Measurements from ENCODE around the gene NPIPA1. TPM values are rescaled to one million over a fixed set of nuclear protein-coding genes. Genes with fewer than 3 reads are reported as not detected.
"Not testable (repeated sequence)": the region's sequence is repeated elsewhere in the genome, so short reads cannot be mapped to it uniquely, and the experiment has no call there.

Gene NPIPA1
- total and polyA plus RNA-seq, 2 experiments from 2014 or later, result 41.1 to 73.2 TPM

- H3F3A ChIP-seq (ENCODE audit: insufficient read depth); H3K36me3 ChIP-seq (ENCODE audit: low read depth); H3K4me2 ChIP-seq (ENCODE audit: unreplicated experiment); DNase-seq; H3K27me3 ChIP-seq (replicated peaks; ENCODE audit: insufficient read depth); H4K20me1 ChIP-seq (ENCODE audit: insufficient read depth); H3K4me1 ChIP-seq (ENCODE audit: insufficient read depth); in situ Hi-C loops (cut with MboI); H3K9ac ChIP-seq; H3K4me3 ChIP-seq; H3K79me2 ChIP-seq (ENCODE audit: insufficient read depth); H2AFZ ChIP-seq; H3K9me2 ChIP-seq (ENCODE audit: insufficient read depth); H3K27ac ChIP-seq; H3K9me3 ChIP-seq (ENCODE audit: low read depth): not testable (repeated sequence)
- WGBS, 2 experiments (ENCODE audit: low coverage in 1 of 2, low lambda C conversion rate in 2 of 2, missing lambda C conversion rate in 2 of 2), result 96 to 100% methylated on average over 6 to 8 of the region's 16 CpGs
These were observed 14.3 kb upstream of the NPIPA1 start for GRCh38 chr16:14922968-14923367.

GRCh38 chr16:14923394-14924088 is 13.7 kb upstream of the NPIPA1 start:
- H3K4me1 ChIP-seq (ENCODE audit: insufficient read depth); H4K20me1 ChIP-seq (ENCODE audit: insufficient read depth); H3K9me3 ChIP-seq (ENCODE audit: low read depth); H2AFZ ChIP-seq; DNase-seq; H3K36me3 ChIP-seq (ENCODE audit: low read depth); H3K4me3 ChIP-seq; H3K79me2 ChIP-seq (ENCODE audit: insufficient read depth); H3F3A ChIP-seq (ENCODE audit: insufficient read depth); H3K27me3 ChIP-seq (replicated peaks; ENCODE audit: insufficient read depth); H3K9ac ChIP-seq; H3K9me2 ChIP-seq (ENCODE audit: insufficient read depth); H3K27ac ChIP-seq; H3K4me2 ChIP-seq (ENCODE audit: unreplicated experiment); in situ Hi-C loops (cut with MboI): not testable (repeated sequence)
- 79% methylated on average over 12 to 13 of the region's 31 CpGs for WGBS, 2 experiments (ENCODE audit: low coverage in 1 of 2, low lambda C conversion rate in 2 of 2, missing lambda C conversion rate in 2 of 2)

GRCh38 chr16:14924359-14924758 is 12.9 kb upstream of the NPIPA1 start:
- H3K4me3 ChIP-seq; H3K4me2 ChIP-seq (ENCODE audit: unreplicated experiment); H3K9me2 ChIP-seq (ENCODE audit: insufficient read depth); H3K9ac ChIP-seq; H3K27ac ChIP-seq; H3K36me3 ChIP-seq (ENCODE audit: low read depth); H4K20me1 ChIP-seq (ENCODE audit: insufficient read depth); H3K4me1 ChIP-seq (ENCODE audit: insufficient read depth); H3K27me3 ChIP-seq (replicated peaks; ENCODE audit: insufficient read depth); H3F3A ChIP-seq (ENCODE audit: insufficient read depth); H3K9me3 ChIP-seq (ENCODE audit: low read depth); in situ Hi-C loops (cut with MboI); H3K79me2 ChIP-seq (ENCODE audit: insufficient read depth); H2AFZ ChIP-seq; DNase-seq: not testable (repeated sequence)
- WGBS, 2 experiments (ENCODE audit: low coverage in 1 of 2, low lambda C conversion rate in 2 of 2, missing lambda C conversion rate in 2 of 2), result 87% methylated on average over 4 of the region's 17 CpGs; no CpG with 5 or more reads in 1 of the 2 experiments

- H3K9me2 ChIP-seq (ENCODE audit: insufficient read depth); H3K4me1 ChIP-seq (ENCODE audit: insufficient read depth); H3K27ac ChIP-seq; H3K36me3 ChIP-seq (ENCODE audit: low read depth); DNase-seq; H4K20me1 ChIP-seq (ENCODE audit: insufficient read depth); H3K79me2 ChIP-seq (ENCODE audit: insufficient read depth); H2AFZ ChIP-seq; in situ Hi-C loops (cut with MboI); H3K4me3 ChIP-seq; H3K4me2 ChIP-seq (ENCODE audit: unreplicated experiment); H3K27me3 ChIP-seq (replicated peaks; ENCODE audit: insufficient read depth); H3K9me3 ChIP-seq (ENCODE audit: low read depth); H3F3A ChIP-seq (ENCODE audit: insufficient read depth); H3K9ac ChIP-seq: not testable (repeated sequence)
- 100% methylated on average over 3 to 5 of the region's 18 CpGs for WGBS, 2 experiments (ENCODE audit: low coverage in 1 of 2, low lambda C conversion rate in 2 of 2, missing lambda C conversion rate in 2 of 2)
These were observed 12.3 kb upstream of the NPIPA1 start for GRCh38 chr16:14924982-14925381.

GRCh38 chr16:14928064-14928714 is 9.1 kb upstream of the NPIPA1 start:
- H2AFZ ChIP-seq; H3F3A ChIP-seq (ENCODE audit: insufficient read depth); H3K9me2 ChIP-seq (ENCODE audit: insufficient read depth); H3K79me2 ChIP-seq (ENCODE audit: insufficient read depth); H3K4me1 ChIP-seq (ENCODE audit: insufficient read depth); H4K20me1 ChIP-seq (ENCODE audit: insufficient read depth); H3K36me3 ChIP-seq (ENCODE audit: low read depth); DNase-seq; in situ Hi-C loops (cut with MboI); H3K4me3 ChIP-seq; H3K27me3 ChIP-seq (replicated peaks; ENCODE audit: insufficient read depth); H3K9ac ChIP-seq; H3K27ac ChIP-seq; H3K4me2 ChIP-seq (ENCODE audit: unreplicated experiment); H3K9me3 ChIP-seq (ENCODE audit: low read depth): not testable (repeated sequence)
- 74 to 76% methylated on average over 9 of the region's 31 CpGs for WGBS, 2 experiments (ENCODE audit: low coverage in 1 of 2, low lambda C conversion rate in 2 of 2, missing lambda C conversion rate in 2 of 2)

GRCh38 chr16:14929176-14929575 is 8.1 kb upstream of the NPIPA1 start:
- in situ Hi-C loops (cut with MboI); H3K9me3 ChIP-seq (ENCODE audit: low read depth); H3K4me3 ChIP-seq; H2AFZ ChIP-seq; H4K20me1 ChIP-seq (ENCODE audit: insufficient read depth); H3F3A ChIP-seq (ENCODE audit: insufficient read depth); H3K36me3 ChIP-seq (ENCODE audit: low read depth); H3K27me3 ChIP-seq (replicated peaks; ENCODE audit: insufficient read depth); H3K9ac ChIP-seq; DNase-seq; H3K4me2 ChIP-seq (ENCODE audit: unreplicated experiment); H3K79me2 ChIP-seq (ENCODE audit: insufficient read depth); H3K9me2 ChIP-seq (ENCODE audit: insufficient read depth); H3K27ac ChIP-seq; H3K4me1 ChIP-seq (ENCODE audit: insufficient read depth): not testable (repeated sequence)
- WGBS, 2 experiments (ENCODE audit: low coverage in 1 of 2, low lambda C conversion rate in 2 of 2, missing lambda C conversion rate in 2 of 2), result 88 to 90% methylated on average over 9 to 24 of the region's 26 CpGs

GRCh38 chr16:14930246-14930645 is 7.0 kb upstream of the NPIPA1 start:
- H3K27ac ChIP-seq; H3K9me2 ChIP-seq (ENCODE audit: insufficient read depth); H3K36me3 ChIP-seq (ENCODE audit: low read depth); H4K20me1 ChIP-seq (ENCODE audit: insufficient read depth); H3K9ac ChIP-seq; DNase-seq; H3K4me1 ChIP-seq (ENCODE audit: insufficient read depth); H3K9me3 ChIP-seq (ENCODE audit: low read depth); H3F3A ChIP-seq (ENCODE audit: insufficient read depth); in situ Hi-C loops (cut with MboI); H3K79me2 ChIP-seq (ENCODE audit: insufficient read depth); H3K27me3 ChIP-seq (replicated peaks; ENCODE audit: insufficient read depth); H3K4me3 ChIP-seq; H2AFZ ChIP-seq; H3K4me2 ChIP-seq (ENCODE audit: unreplicated experiment): not testable (repeated sequence)
- 98% methylated on average over 8 of the region's 25 CpGs; no CpG with 5 or more reads in 1 of the 2 experiments for WGBS, 2 experiments (ENCODE audit: low coverage in 1 of 2, low lambda C conversion rate in 2 of 2, missing lambda C conversion rate in 2 of 2)
